Activated CD4-positive, alpha-beta T cell treated with anti-CD3 and anti-CD28 coated beads, Interleukin-2, amount 50 U/mL, for 4 hours (primary cell): ENCODE measurements around the gene APOBEC2.
A peak's percentile ranks its signal among the peaks of the same experiment; 100 is the strongest.

Source experiments
- DNase-seq, 2 experiments: peaks; one replicate each; pipeline ENCODE4 v3.0.0-alpha.2; 2020

APOBEC2 gene

GRCh38 chr6:41038205-41038604 lies 14.8 kb upstream of the APOBEC2 start:
- no peak for DNase-seq

DNA sequence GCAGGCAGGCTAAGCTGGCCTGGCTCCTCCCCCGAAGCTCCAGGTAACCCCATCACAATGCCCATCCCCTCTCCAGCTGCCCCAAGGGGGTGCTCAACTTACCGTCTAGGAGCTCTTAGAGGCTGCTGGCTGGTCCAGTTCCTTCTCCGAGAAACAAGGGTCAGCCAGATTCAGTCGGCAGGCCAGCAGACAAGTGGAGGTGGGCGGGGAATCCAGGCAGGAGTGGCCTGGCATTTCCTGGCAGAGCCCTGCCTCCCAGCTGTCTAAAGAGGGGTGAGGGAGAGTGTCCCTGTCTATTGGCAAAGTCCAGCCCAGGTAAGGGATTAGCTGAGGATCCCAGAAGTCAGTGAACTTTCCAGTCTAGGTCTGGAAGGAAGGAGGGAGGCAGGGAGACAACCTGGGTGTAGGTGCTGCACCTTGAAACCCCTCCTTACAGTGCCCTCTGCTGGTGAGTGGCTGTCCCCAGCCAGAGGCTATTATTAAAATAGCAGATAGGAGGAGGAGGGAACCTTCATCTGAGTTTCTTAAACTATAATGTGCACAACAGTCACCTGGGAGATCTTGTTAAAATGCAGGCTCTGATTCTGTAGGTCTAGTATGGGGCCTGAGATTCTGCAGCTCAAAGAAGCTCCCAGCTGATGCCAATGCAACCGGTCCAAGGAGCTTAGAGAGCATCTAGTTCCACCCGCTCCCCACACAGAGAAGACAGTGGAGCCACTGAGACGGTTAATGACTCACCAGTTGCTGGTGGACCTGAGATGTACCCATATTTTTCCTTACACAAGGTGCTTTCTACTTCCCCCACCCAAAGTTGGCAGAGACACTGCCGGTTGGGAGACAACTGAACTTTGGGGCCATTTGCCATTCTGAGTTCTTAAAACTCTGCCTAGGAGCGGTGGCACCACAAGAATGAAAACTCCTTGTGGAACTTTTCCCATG lies 13.7 kb upstream of the APOBEC2 start, which contains the start of gene UNC5CL:
Gene UNC5CL (minus strand): TSS at position 162 of the 939 bp plus-strand sequence. CDS start 4,147 bp downstream, outside the sequence.
- peak; percentile 41 to 50 for DNase-seq

- no peak for DNase-seq
Measured at GRCh38 chr6:41040101-41040939, 12.7 kb upstream of the APOBEC2 start.

- no peak for DNase-seq
Measured at GRCh38 chr6:41040940-41041536, 12.0 kb upstream of the APOBEC2 start.

DNA sequence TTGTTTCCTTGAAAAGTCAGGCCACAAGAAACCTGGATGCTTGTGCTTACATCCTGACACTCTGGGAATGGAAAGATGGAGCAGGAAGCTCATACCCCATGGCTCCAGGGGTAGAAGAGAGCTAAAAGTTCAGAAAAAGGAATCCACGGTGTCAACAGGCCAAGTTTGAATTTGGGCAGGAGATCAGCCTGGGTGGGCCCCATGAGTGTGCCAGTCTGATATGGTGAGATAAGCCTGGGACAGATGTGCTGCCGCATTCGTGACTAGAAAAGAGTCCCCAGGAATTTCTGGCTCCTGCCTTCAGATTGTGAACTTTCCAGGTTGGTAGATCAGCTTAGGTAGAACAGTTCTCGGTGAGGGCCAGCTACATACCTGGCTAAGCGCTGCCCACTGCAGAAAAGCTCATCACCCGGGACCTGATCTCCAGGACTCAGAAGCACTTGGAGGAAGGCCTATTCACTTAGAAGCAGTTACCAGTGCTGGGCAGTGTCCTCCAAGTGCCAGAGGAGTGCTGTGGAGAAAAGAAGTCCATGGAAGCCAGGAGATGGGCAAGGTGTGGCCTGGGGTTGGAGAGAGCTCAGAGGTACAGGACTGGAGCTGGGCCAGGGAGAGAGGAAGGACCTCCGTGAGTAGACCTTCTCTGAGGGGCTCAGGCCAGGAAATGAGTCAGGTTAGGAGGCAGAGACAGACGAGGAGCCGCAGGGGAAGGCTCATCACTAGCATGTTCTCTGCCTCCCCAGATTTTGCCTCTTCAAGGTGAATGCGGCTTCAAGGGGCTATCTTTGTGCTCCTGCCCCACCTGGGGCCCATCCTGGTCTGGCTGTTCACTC lies 10.6 kb upstream of the APOBEC2 start, which contains the start of gene TSPO2:
Gene TSPO2 (plus strand): TSS at position 242 of the 830 bp plus-strand sequence. CDS start 519 bp downstream, at position 761.
- no peak for DNase-seq

- no peak for DNase-seq
Measured at GRCh38 chr6:41043151-41043550, 9.9 kb upstream of the APOBEC2 start.

DNA sequence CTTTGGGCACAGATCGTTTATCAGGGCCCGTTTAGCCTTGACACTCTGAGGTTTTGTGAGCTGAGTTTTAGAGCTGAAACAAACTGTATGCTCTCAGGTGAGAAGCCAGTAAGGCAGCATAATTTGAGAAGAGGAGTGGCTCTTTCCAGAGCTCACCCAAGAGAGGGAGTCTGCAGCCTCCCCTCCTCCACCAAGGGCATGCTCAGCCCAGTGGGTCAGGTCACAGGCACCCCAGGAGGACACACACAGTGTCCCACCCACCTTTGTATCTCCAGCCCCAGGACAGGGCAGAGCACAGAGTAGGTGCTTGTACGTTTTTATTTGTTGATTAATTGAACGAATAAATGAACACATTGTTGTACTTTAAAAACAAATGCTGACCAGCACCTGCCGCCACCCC lies 7.3 kb upstream of the APOBEC2 start:
- no peak for DNase-seq

DNA sequence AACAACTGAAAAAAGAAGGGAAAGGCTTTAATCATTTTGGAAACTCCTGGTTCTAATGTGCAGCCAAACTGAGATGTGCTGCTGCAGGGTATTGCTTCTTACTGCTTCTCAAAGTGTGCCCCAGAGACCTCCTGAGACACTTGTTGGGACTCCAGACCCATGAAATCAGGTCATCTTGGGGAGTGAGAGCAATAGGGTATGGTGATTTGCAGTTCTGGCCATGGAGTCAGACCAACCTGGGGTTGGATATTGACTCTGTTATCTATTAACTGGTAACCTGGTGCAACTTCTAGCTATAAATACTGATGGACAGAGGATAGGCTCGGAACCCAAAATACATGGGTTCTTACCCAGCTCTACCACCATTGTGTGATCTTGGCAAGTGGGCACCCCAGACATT lies 6.9 kb upstream of the APOBEC2 start:
- no peak for DNase-seq

DNA sequence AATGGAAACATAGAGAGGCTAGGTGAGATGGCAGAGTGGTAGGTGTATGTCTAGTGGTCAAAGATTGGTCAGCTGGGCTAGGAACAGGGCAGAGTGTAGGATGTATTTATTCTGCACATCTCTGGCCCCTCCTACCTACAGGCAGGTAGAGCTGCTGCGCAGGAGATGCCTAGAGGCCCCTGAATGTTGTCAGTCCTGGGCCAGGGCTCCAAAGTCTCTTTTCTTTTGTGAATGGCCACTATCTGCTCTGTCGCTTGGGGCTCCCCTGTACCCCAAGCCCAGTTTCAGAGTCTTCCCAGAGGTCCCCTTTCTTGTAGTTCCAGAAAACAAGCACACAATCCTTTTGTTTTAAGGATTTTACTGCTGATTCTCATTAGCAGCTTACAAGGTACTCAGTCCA lies 5.7 kb upstream of the APOBEC2 start:
- no peak for DNase-seq

GRCh38 chr6:41047745-41048732 lies 5.0 kb upstream of the APOBEC2 start:
- DNase-seq = no peak

GRCh38 chr6:41049521-41049920 lies 3.5 kb upstream of the APOBEC2 start:
- no peak for DNase-seq

DNA sequence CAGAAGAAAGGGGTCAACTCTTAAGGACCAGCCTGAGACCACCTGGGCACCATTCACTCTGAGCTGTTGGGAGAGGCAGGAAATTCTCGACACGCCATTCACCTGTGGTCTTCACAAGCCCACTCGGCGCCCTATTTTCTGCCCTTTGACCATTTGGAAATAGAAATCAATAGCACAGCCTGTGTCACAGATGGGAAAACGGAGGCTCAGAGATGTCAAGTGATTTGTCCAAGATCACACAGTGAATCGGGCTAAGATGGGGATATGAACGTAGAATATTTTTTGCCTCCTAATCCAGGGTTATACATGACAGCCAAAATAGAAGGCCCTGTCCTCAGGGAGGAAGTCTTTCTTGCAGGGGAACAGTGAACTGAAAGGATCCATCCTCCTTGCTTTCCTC lies 3.0 kb upstream of the APOBEC2 start:
- DNase-seq = no peak

DNA sequence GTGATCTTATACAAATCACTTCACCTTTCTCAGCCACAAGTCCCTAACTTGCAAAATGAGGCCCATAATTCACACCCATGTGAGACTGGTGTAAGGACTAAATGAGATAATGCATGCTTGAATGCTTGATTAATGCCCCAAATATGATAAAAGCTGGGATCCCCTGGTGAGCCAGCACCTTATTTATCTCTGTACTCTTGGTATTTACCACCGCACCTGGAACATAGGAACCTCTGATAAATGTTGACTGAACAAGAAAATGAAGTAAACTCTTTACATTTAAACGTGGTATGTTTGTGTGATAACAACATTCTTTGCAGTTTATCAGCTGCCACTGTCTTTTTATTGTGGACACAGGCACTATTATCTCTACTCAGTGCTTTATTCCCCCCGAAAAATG lies 2.5 kb upstream of the APOBEC2 start:
- DNase-seq = no peak

GRCh38 chr6:41051873-41052272 lies 1.1 kb upstream of the APOBEC2 start:
- no peak for DNase-seq

GRCh38 chr6:41054511-41054910 lies 1.5 kb downstream of the APOBEC2 start:
- DNase-seq = no peak

DNA sequence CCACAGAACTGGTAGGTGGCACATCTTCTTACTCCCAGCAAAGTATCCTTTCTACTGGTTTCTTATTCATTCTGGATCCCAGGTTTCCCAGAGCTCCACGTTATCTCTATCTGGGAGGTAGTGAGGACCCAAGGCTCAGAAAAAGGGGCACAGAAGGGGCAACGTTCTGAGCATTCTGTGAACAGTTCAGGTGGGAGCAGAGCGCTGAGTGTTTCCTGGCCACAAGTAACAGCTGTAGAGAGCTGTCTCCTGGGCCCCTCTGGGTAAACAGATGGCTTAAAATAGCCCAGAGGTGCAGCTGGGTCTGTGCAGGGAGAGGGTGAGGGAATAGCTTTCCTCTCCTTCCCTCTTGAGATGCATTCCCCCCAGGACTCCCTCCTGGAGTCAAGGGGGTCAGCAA lies 2.1 kb downstream of the APOBEC2 start:
- DNase-seq = no peak

DNA sequence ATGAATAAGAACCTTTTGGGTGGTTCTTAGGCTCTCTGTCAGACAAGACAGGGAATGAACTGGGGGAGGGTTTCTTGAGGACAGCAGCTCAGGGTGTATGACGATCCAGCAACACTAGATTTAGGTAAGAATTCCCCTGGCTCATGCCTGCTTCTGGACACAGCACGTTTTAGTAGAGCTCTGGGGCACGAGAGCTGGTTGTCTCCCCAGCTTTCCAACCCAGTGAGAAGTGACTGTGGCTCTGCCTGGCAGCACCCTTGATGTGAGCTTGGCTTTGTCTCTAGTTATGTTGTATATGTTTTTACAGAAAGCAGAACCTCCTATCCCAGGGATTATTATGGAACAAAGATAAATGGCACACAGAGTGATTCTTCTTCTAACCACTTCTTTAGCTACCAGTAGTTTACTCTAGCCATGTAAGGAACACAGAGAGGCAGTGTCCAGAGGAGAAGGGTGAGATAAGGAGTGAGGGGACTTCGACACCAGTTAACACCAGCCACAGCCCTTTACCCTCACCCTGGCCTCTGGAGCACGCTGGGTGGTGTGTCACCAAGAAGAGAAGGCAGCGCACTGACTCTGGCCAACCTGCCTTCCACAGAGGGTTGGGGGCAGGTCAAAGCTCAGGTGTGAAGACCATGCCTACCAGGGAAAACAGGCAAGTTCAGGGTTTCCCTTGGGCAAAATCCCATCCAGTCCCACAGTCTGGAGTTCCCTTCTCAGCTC lies 3.9 kb downstream of the APOBEC2 start:
- DNase-seq = no peak

GRCh38 chr6:41058783-41059181 lies 5.8 kb downstream of the APOBEC2 start:
- DNase-seq = no peak

DNA sequence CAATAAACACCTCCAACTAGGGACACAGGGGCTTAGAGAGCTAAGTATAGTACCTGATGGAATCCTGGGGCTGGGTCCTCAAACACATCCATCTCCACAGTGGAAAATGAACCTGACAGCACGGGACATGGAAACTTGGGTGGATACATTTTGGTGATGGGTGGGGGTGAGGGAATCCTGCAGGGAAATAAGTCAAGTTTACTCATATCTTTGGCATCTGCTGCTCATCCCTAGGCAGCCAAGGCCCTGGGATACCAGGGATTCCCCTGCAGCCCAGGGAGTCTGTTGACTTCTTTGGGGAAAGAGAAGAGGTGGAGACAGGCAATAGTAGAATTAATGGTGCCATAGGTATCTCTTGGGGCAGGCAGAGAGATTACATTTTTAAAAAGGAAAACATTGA lies 6.6 kb downstream of the APOBEC2 start:
- no peak for DNase-seq

GRCh38 chr6:41061196-41061726 lies 8.3 kb downstream of the APOBEC2 start:
- no peak for DNase-seq
